Endothelial cell (in vitro differentiated cells): Measurements from ENCODE around the gene GNL3. TPM values are rescaled to one million over a fixed set of nuclear protein-coding genes. Genes with fewer than 3 reads are reported as not detected.

Source experiments
- DNase-seq: peaks from one replicate; pipeline ENCODE4 v3.0.0; 2021; ENCODE audit warnings: low spot score
- H3K27ac Mint-ChIP-seq: one replicate; pipeline ENCODE4 v1.8.0; 2021; ENCODE audit warnings: mixed read lengths, inconsistent platforms; ENCODE audit not compliant: unreplicated experiment
- H3K27me3 Mint-ChIP-seq: one replicate; pipeline ENCODE4 v1.8.0; 2021; ENCODE audit warnings: mild to moderate bottlenecking, moderate library complexity, mixed read lengths, inconsistent platforms; ENCODE audit not compliant: unreplicated experiment
- H3K36me3 Mint-ChIP-seq: one replicate; pipeline ENCODE4 v1.8.0; 2021; ENCODE audit warnings: mild to moderate bottlenecking, low read depth, mixed read lengths, inconsistent platforms; ENCODE audit not compliant: unreplicated experiment
- H3K4me1 Mint-ChIP-seq: one replicate; pipeline ENCODE4 v1.8.0; 2021; ENCODE audit warnings: mild to moderate bottlenecking, mixed read lengths, inconsistent platforms; ENCODE audit not compliant: unreplicated experiment
- H3K4me3 Mint-ChIP-seq: one replicate; pipeline ENCODE4 v1.8.0; 2021; ENCODE audit warnings: mild to moderate bottlenecking, mixed read lengths, inconsistent platforms; ENCODE audit not compliant: unreplicated experiment
- H3K9me3 Mint-ChIP-seq: one replicate; pipeline ENCODE4 v1.8.0; 2021; ENCODE audit warnings: mixed read lengths, inconsistent platforms; ENCODE audit not compliant: unreplicated experiment
- CTCF ChIP-seq: fragments of 200-600 bp; sonication (generic); IDR thresholded peaks from one replicate; pipeline ENCODE4 v1.5.0; 2021; ENCODE audit warnings: antibody characterized with exemption; ENCODE audit not compliant: unreplicated experiment
- total RNA-seq: library from RNA; stranded (reverse); fragmentation: NEBNext Ultra II Directional; extraction: Animal tissue kit (Norgen Biotek cat#: 25700); gene quantifications from one replicate; pipeline ENCODE4 v1.2.1, GENCODE V29; 2021; ENCODE audit not compliant: unreplicated experiment

GNL3 gene
- total RNA-seq, 1 donor from 2014 or later: 50.0 TPM

DNA sequence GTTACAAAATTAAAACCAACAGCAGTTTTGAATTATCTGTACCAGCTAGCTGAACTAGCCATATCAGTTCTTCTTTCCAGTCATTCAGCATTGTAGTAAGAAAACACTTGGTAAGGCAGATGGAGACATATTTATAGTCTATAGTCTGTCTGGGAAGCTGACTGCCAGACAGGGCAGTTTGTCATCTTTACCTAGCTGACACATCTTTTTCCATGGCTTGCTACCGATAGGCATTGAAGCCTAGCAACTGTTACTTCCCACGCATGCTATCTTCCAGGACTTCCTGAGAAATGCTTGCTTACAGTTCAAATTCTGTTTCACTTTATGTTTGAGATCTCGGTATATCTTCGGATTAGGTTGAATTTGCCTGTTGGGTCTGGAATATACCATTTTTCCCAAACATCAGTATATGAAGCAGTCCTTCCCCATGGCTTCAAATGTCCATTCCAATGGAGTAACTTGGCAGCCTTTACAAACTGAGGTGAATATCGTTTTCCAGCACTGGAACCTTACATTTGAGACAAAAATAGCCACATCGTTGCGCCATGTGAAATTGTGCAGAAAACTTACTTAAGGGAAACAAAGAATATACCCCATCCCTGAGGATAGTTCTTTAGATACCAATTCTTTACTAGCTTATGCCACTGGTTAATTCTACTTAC is 8.8 kb downstream of the GNL3 start:
- Mint-ChIP-seq H3K36me3 (peaks cover 45% of the 10 kb centered on the region), H3K27ac (no peak overlapping the region), H3K27me3 (no peaks in the 10 kb centered on the region), H3K4me1 (no peaks in the 10 kb centered on the region), H3K9me3 (no peaks in the 10 kb centered on the region), H3K4me3 (no peak overlapping the region)
- no peak for DNase-seq
- TF ChIP-seq CTCF: no peak

DNA sequence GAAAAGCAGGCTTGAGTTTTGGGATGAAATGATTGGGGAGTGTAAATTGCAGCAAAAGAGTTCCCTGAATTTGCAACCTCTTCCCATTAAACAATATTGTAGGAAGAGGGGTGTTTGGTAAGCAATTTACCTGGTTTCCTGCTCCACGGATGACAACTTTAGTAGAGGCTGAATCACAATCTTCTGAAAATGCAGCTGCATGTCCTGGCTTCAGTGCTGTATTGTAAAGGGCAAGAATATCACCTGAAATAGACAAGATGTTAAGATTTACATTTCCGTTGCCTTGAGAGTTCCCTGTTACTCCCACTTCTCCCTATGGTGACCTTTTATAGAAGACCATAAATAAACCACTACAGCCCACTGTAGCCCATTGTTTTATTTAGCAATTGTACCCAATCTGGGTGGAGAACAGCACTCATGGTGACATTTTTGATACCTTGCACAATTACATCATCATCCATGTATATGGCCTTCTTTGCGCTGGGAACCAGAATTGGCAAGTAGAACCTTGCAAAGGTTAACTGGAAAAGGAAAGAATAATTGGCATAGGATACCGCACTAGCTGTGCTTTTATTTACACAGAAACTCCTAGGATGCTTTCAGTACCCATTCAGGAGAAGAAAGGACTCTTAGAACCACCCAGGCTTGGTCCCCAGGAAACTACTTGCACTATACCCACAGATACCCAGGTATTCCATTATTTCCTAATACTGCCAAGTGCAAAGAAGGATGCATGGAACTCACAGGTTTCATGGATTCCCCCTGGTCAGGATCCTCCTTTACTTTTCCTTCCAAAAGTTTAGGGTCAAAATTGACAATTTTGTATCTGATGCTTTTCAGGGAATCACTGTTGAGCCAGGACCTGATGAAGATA is 10.2 kb downstream of the GNL3 start:
- DNase-seq: no peak
- Mint-ChIP-seq H3K9me3 (no peaks in the 10 kb centered on the region), H3K4me3 (no peak overlapping the region), H3K36me3 (peaks cover 36% of the 10 kb centered on the region), H3K4me1 (no peaks in the 10 kb centered on the region), H3K27ac (no peak overlapping the region), H3K27me3 (peaks cover 3% of the 10 kb centered on the region)
- no peak for TF ChIP-seq CTCF

DNA sequence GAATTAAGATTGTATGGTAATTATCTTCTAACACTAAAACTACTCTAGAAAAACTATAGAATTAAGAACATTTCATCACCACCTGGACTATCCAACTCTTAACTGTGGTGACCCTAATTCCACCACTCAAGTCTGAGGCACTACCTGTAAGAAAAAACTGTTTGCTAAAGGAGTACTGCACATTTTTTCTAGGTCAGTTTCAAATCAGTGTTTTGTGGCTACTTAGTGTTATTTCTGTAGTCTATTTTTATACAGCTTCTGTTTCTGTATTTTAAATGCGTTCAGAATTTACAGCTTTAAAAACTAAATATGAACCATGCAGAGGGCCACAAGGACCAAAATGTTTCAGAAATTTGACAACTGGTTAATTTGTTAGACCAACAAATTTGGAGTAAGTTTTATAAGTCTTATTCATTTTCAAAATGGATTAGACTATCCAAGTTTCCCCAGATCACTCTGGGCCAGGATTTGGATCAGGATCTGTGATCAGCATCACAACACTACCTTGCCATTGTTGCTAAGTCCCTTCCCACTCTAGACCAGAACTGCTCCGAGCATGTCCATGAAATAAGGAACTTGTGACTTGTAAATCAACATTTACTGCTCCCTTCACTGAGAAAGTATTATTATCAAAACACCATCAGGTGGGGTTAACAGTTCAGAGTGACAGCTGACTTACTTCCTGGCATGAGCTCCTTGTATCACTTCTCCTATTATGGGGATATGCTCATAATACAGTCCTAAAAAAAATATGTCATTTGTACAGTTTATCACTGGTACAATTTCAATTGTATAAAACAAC is 11.2 kb downstream of the GNL3 start:
- H3K4me3 Mint-ChIP-seq: no peak overlapping the region
- H3K4me1 Mint-ChIP-seq: no peaks in the 10 kb centered on the region
- no peak for DNase-seq
- H3K27ac Mint-ChIP-seq: no peak overlapping the region
- peaks cover 3% of the 10 kb centered on the region for H3K27me3 Mint-ChIP-seq
- no peaks in the 10 kb centered on the region for H3K9me3 Mint-ChIP-seq
- TF ChIP-seq CTCF: no peak
- peaks cover 33% of the 10 kb centered on the region for H3K36me3 Mint-ChIP-seq

DNA sequence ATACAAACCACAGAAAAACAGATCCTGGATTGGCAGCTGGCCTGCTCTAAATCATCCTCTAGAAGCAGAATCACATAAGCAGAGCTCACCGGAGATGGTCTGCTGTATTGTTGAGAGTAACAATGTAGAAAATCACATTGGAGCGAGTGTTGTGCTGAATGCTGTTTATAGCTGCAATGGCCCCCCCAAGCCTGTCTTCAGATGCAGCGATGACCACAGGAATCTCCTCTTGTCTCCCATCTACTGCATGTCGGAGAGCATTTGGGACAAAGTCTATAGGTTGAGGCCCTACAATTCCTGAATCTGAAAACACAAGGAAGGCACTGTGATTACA is 11.8 kb downstream of the GNL3 start:
- H3K36me3 Mint-ChIP-seq: peaks cover 32% of the 10 kb centered on the region
- no peaks in the 10 kb centered on the region for H3K4me1 Mint-ChIP-seq
- H3K9me3 Mint-ChIP-seq: no peaks in the 10 kb centered on the region
- no peak overlapping the region for H3K4me3 Mint-ChIP-seq
- no peak for TF ChIP-seq CTCF
- no peak overlapping the region for H3K27ac Mint-ChIP-seq
- peaks cover 3% of the 10 kb centered on the region for H3K27me3 Mint-ChIP-seq
- no peak for DNase-seq
